Esophagus mucosa (tissue), 1 donor: ENCODE measurements around the gene DBNDD1. TPM values are rescaled to one million over a fixed set of nuclear protein-coding genes. Genes with fewer than 3 reads are reported as not detected.
"Not testable (repeated sequence)": the region's sequence is repeated elsewhere in the genome, so short reads cannot be mapped to it uniquely, and the experiment has no call there.

Experiments used
- ATAC-seq: fragments of 200-7000 bp; cut with Tn5 transposase; one replicate; pipeline ENCODE4 v1.9.1; 2020
- total RNA-seq: library from RNA; stranded (reverse); gene quantifications from one replicate; pipeline ENCODE4 v1.2.4, GENCODE V29; 2023
- donor health status: DM: yes; HTN: yes; CAD: no.

DBNDD1 gene
- total RNA-seq, 1 donor from 2014 or later, result 13.9 TPM

DNA sequence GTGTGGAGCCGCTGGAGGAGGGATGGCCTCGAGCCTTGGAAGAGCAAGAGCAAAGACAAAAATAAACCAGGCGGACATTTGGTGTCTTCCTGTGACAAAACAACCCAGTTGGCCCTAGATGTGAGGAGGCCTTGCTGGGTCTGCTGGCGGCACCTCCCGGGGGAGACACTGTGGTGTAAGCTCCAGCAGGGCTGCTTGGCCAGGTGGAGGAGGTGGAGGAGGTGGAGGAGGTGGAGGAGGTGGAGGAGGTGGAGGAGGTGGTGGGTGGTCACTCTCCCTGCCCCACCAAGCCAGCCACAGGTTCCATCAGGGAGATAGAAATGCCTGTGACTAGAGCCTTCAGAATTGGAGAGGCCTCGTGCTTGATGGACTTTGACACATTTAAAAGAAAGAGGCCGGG, 32.1 kb downstream of the DBNDD1 start:
- peak; percentile 34 for ATAC-seq

DNA sequence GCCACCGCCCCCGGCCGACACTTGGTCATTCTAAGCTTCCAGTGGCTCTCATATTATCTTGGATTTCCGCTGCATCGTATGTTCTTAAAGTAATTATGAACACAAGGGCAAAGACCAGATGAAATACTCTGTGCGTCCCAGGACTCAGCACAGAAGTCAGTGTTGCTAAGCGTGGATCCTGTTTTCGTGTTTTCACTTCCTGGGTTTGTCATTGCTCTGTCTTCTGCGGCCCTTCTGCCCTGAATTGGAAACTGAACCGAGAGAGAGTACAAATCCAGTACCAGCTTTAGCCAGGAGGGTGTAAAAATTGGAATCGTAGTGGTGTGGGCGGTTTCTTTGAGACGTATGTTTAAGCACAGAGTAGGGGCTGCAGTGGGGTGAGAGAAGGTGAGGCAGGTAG, 32.7 kb downstream of the DBNDD1 start:
- ATAC-seq, result no peak

DNA sequence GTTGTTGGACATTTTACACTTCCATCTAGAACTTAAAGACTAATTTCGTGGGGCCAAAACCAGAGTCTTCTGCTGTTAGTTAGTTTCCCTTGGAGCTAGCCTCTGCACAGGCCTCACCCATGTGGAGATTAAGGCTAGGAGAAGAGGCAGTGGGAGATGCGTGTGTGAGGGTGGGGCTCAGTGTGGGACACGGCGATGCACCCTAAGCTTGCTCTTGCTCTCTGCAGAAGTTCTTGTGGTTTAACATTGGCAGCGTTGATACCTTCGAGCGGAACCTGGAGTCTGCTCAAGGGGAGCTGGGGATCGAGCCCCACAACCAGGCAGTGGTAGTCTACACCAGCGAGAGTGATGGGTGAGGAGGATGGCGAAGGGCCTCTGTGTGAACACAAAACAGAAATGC, 34.0 kb downstream of the DBNDD1 start:
- no peak for ATAC-seq

DNA sequence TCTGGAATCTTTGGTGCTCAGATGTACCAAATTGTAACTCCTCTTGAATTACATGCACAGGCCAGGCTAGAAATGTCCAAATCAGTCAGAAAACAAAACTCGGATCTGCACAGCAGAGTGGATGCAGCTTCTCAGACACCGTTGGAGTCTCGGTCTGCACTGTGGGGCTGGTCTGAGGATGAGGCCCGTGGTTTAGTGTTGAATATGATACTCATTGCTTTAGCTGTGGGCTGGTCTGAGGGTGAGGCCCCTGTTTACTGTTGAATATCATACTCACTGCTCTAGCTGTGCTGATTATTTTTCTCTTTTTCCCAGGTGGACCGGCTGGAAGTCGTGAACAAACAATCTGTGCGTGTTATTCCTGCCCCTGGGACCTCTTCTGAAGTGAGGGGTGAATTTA, 35.0 kb downstream of the DBNDD1 start:
- no peak for ATAC-seq

DNA sequence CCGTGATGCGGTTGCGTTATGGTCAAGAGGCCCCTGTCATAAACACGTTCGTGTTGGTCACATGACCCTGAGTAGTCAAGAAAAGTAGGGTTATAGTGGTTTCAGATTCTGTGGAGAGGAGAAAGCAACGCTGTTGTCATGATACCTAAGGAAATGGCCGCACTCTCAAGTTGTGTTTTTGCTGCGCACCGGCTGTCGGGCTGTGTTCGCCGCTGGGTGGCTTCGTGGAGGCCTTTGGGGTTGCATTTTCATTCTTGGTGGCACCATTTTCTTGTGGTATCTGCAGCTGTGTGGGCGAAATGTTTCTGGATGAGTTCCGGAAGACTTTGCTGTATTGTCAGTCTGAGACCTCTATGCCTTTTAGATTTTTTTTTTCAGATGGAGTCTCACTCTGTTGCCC, 35.7 kb downstream of the DBNDD1 start:
- ATAC-seq, result no peak

DNA sequence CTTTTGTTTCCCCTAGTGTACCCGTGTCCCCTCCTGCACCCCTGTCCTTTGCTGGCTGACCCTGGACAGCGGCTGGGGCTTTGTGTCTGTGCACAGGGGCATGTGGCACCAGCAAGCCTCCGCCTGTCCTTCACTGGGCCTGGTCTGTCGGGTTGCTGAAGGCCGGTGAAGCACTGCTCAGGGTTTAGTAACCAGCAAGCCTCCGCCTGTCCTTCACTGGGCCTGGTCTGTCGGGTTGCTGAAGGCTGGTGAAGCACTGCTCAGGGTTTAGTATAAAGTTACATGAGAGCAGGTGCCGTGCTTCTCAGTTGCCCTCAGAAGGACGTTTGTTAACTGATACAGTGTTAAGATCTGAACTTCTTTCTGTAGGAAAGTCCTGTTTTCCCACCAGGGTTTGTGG, 36.9 kb downstream of the DBNDD1 start:
- no peak for ATAC-seq

DNA sequence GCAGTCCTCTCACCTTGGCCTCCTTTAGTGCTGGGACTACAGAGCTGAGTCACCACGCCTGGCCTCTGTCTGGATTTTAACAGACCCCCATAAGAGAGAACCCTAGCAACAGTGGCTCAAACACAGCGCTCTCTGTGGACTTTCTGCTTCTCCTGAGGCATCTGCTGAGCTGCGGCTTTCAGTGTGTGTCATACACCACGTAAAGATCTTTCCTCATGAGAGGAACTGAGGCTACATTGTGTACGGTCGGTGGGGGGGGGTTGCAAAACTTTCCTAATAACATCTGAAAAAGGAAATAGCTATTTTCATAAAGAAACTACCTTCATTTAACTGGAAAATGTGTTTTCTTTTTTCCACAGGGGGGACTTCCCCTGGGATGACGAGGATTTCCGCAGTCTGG, 37.8 kb downstream of the DBNDD1 start:
- ATAC-seq, result no peak

DNA sequence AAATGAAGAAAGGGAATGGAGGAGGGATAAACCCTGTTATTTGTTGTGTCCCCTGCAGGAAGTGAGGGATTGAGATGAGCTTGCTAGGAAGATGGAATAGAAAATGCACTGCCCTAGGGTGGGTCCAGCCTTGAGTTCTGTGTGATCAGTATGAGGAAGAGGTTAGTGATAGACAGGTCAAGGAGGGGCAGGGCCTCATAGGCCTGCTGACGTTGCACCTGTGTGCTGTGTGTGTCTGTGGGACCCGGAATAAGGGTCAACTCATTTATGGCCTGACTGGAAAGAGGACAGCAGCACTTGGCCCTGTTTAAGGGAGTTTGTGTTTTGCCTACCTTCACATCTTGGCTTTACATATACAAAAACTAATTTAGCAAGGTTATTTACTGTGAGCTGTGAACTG, 44.4 kb downstream of the DBNDD1 start:
- no peak for ATAC-seq

DNA sequence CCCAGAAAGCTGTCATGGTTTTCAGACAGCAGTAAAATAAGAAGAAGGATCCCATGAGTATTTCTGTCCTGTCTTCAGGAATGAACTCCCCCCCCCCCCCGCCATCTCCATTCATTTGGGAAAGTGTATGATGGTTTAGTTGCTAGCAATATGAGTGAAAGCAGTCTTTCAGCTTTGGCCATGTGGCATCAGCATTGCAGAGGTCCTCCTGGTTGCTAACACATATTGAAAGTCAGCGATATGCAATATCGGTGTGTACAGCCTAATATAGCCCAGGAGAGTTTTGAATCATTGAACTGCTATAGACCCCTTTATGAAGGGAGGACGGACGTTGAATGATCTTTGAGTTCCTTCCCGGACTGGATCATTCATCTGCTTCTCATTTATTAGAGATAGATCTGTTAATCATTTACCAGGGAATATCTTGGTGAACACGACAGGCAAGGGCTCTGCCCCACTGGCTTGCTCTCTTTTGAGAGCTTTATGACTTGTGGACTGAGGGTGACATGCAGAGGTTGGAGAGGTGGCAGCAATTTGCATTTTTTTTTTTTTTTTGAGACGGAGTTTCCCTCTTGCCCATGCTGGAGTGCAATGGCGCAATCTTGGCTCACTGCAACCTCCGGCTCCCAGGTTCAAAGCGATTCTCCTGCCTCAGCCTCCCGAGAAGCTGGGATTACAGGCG, 45.5 kb downstream of the DBNDD1 start:
- ATAC-seq, result no peak

DNA sequence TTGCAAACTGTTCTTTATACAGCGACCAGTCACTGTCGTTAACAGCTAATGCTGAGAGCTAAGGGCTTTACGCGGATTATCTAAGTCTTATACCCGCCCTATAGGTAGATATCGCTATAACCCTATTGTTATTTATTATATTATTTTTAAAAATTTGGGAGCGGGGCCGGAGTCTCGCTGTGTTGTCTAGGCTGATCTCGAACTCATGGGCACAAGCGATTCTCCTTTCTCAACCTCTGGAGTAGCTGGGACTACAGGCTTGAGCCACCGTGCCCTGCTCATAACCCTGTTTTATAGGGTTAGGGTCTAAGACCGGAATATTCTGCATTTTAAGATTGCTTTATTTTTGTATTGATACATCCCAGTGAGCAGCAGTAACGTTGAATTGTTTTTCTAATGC, 46.0 kb downstream of the DBNDD1 start:
- ATAC-seq, result no peak

DNA sequence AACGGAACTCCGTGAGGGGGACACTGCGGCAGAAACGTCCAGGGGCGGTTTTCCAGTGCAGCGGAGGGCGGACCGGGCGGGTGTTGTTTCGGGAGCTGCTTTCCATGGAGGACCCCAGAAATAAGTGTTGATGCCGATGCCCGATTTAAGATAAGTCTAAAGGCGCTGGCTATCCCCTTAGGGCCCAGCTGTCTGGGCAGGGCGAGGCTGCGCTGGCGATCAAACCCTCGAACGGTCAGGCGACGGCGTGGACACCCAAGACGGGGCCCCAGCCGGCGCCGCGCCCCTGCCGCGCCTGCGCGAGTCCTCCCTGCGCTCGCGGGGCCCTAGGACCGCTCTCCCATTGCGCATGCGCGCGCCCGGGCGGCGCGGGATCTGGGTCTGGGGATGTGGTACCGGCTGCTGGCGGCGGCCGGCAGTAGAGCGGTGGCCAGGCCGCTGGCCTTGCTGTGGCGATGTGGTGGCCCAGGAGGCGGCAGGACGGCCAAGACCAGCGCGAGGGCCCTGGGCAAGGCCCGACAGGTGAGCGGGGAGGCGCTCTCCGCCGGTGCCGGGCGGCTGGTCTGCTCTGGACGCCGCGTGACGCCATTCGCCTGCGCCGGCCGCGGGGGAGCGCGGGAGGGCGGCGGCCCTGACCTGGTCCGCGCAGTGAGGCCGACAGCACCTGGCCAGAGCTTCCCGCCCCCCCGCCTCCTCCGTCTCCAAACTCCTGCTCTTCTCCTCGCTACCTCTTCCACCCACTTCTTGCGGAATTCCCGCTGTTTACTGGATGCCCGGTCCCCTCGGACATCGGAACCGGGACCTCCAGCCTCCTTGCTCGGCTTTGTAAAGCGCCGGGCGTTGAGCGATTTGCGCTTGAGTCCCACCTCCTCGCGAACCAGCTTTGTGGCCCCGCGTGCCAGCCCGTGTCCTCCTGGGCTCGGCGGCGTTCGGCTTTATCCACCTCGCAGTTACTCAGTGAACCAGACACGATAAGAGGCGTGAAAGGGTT, 46.7 kb downstream of the DBNDD1 start:
- peak; percentile 94 for ATAC-seq

DNA sequence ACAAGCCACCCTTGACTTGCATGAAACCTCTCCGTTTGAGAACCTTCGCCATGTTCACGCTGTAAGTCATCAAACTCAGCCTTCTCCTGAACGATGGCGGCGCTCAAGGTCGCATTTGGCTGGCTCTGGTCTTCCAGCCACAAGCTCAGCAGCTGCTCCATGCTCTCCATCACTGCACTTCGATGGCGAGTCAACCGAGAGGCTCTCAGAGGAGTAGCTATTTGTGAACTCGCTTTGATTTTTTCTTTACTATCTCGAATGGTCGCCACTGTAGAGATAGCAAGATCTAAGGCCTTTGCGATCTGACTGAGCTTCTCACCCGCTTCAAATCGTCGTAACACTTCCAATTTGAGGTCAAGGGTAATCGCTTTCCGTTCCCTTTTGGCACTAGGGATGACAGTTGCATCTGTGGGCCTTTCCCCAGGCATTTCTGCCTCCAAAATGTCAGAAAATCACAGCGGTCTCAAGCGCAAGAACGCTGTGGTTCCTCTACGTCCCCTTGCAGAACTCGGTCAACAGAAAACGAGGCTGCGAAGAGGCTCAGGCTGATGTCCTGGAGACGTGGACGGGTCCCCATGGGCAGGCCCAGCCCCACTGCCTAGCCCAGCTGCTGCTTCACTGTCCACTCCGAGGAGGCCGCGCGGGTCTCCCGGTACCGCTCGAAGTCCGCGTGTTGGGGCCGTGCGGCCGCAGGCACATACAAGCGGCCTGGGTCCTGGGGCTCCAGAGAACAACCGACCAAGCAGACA, 47.6 kb downstream of the DBNDD1 start:
- ATAC-seq, result peak; percentile 24

DNA sequence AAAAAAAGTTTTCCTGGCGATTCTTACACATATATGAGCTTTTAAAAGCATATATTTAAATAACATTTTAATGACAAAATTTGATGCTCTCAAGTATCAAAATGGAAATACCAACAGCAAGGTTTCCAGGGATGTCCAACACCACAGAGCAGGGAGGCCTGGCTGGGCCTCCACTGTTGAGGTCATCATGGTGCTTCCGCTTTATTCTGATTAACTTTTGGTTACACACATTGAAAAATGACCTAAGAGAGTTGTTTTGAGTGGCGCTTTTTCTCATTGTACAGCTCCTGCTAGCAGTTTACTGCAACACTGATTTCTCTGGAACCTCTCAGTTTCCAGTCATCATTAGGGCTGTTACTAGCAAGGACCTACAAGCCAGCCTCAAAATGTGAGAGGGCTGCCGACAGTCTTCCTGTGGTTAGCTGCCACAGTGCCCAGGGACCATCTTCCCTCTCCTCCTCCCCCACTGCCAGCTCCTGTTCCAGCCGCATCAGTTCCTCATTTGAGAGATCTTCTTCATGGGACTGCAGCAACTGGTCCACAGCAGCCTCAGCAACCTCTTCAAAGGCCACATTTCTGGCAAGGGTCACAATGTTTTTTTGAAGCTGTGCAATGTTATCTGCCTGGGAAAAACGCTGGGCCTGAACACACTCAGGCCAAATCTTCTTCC, 49.4 kb downstream of the DBNDD1 start:
- ATAC-seq, result no peak

DNA sequence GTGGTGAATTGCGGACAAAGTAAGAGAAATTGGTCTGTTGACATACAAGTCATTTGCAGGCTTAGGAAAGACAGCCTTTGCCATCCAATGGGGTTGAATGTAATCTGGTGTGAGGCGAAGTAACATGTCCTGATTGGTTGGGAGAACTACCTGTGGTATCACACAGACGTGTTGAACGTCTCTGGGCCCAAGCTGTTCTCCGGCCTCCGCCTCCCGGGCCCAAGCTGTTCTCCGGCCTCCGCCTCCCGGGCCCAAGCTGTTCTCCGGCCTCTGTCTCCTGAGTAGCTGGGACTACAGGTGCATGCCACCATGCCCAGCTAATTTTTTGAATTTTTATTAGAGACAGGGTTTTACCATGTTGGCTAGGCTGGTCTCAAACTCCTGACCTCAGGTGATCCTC, 51.2 kb downstream of the DBNDD1 start:
- not testable (repeated sequence) for ATAC-seq

DNA sequence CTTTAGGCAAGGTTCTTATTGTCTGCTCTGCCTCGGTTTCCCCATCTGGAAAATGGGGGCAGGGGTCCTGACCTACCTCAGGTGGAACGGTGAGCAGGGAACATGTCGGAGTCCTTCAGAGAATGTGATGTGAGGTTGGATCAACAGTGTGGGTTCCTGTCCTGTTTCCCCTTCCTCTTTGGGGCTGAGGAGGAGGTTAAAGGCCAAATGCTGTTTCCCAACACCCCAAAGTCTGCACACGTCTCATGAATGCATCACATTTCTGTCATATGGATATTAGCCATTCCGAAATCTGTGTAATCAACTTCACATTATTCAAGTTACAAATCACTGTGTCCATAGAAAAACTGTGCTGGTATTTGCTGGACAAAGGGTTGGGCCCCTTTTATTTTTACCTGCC, 51.8 kb downstream of the DBNDD1 start:
- not testable (repeated sequence) for ATAC-seq

DNA sequence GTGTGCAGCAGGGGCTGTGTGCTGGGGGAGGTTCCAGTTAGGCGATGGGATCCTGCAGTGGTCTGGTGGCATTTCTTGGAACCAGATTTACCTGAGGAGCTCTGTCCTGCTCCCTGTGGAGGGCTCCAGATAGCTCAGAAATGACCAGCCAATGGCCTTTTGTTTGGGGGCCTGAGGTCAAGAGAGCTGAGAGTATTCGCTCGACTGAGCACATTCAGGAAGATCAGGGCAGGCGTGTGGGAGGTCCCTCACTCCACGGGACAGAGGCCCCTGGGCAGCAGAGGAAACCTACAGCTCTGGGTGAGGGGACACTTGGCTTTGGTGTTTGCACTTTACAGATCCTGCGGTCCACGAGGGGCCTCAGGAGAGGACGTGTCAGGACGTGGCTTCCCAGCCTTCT, 52.5 kb downstream of the DBNDD1 start:
- no peak for ATAC-seq

DNA sequence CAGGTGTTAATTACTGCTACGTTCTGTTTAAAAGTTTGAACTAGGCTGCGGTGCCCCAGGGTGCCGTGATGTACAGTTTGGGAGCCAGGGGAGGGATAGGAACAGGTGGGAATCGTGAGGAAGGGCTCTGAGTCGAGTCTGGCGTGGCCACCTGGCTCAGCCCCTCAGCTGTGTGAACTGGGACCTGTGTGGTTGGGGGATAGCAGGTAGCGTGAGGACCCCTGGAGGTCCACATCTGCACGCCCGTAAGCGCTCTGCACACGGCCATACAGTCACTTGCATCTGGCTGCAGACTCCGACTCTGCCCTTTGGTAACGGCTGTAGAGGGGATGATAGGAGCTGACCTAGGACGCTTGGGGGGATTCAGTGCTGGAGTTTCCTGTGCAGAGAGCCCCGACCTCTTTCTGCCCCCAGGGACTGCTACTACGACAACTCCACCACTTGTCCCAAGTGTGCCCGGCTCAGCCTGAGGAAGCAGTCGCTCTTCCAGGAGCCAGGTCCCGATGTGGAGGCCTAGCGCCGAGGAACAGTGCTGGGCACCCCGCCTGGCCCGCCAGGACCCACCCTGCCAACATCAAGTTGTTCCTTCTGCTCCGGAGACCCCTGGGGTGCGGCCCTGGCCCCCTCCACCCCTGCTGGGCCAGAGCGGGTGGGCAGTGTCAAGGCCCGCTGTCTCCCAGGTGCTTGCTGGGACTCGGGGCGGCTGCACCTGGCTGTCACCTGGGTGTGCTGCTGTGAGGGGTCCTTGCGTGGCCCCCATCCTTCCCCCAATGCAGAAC, 53.6 kb downstream of the DBNDD1 start:
- peak; percentile 7 for ATAC-seq

DNA sequence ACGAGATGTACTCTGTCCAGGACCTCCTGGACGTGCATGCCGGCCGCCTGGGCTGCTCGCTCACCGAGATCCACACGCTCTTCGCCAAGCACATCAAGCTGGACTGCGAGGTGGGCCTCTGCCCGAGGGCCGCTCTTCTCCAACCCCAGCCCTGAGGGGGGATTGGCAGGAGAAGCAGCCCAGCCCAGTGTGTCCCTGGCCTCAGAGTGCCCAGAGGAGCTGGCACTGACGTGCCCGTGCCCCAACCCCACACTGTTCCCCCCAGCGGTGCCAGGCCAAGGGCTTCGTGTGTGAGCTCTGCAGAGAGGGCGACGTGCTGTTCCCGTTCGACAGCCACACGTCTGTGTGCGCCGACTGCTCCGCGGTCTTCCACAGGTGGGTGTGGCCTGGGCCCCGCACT, 55.1 kb downstream of the DBNDD1 start:
- peak; percentile 11 for ATAC-seq

DNA sequence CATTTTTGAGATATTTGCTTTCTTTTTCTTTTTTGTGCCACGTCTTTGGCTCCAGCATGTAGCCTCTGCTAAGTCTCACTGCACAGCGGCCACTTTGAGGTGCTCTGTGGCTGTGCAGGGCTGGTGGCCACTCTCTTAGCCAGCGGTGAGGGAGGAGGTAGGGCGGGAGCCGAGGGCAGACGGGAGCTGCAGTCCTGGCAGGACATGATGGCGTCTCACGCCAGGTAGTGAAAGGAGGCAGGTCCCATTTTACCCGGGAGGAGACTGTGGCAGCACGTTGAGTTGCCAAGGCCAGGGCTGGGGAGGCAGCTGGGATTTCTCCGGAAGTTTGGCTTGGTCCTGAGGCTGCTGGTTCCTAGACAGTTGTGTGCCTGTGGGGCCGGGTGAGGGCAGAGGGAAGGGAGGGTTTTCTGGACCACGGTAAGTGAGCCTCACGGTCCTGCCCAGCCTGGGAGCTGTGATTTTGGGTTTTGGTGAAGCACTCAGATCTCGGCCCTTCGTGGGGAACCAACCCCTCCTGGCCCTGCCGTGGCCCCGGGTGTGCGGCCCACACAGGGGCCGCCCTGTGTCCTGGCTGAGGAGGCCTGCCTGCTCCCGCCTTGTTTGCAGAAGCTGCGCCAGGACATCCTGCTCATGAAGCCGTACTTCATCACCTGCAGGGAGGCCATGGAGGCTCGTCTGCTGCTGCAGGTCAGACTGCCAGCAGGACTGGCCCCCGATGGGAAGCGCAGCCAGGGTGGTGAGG, 56.3 kb downstream of the DBNDD1 start:
- ATAC-seq, result no peak

DNA sequence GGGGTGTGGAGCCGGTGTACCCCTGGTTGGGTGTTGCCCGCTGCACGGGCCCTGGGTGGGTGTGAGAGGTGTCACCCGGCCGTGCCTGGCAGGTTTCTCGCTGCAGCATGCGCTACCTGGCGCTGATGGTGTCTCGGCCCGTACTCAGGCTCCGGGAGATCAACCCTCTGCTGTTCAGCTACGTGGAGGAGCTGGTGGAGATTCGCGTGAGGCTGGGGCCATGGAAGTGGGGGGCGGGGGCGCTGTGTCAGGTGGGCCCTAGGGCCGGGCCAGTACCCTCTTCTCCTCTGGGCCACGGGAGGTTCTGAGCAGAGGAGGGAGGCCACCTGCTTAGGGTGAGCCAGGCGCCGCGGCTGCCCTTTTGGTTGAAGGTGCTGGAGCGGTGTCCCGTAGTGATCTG, 57.3 kb downstream of the DBNDD1 start:
- ATAC-seq, result no peak

DNA sequence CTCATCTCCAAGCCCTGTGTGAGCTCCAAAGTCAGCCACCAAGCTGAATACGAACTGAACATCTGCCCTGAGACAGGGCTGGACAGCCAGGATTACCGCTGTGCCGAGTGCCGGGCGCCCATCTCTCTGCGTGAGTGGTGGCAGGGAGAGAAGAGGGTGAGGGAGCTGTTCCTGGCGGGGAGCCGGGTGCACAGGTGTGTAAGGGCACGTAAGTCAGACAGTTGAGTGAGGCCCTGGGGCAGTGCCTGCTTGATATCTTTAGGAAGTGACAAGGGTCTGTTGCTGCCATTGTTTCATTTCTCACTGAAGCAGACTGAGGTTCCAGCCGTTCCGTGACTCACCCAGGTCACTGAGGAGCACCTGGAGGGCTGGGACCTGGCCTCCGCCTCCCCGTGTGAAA, 58.3 kb downstream of the DBNDD1 start:
- ATAC-seq, result no peak
